H1 (cell line): ENCODE measurements around the gene PKP1.

Experiments used
- BRCA1 ChIP-seq: IDR thresholded peaks from 2 replicates; pipeline ENCODE4 v1.6.1; 2012; ENCODE audit warnings: low read depth, low read length, improper control_type of control experiment
- CBX5 ChIP-seq: fragments of 300-800, 300-1000 bp; sonication (generic); IDR thresholded peaks from 2 replicates; pipeline ENCODE4 v1.7.1; 2016; ENCODE audit warnings: antibody characterized with exemption, low read length, low read depth
- CEBPB ChIP-seq: IDR thresholded peaks from 2 replicates; pipeline ENCODE4 v1.6.1; 2012; ENCODE audit warnings: low read depth, low read length
- CREB1 ChIP-seq: IDR thresholded peaks from 2 replicates; pipeline ENCODE4 v1.6.1; 2012; ENCODE audit warnings: inconsistent platforms
- JUN ChIP-seq: IDR thresholded peaks from 2 replicates; pipeline ENCODE4 v1.6.1; 2011; ENCODE audit warnings: low read depth, mild to moderate bottlenecking, improper control_type of control experiment, low read length
- MAX ChIP-seq: IDR thresholded peaks from 2 replicates; pipeline ENCODE4 v1.6.1; 2012; ENCODE audit warnings: inconsistent platforms
- PHF8 ChIP-seq: fragments of 200-600 bp; sonication (generic); conservative IDR thresholded peaks from 2 replicates; pipeline ENCODE4 v1.7.1; 2012; ENCODE audit warnings: low read depth, mild to moderate bottlenecking, inconsistent platforms, low read length, moderate library complexity
- POLR2A ChIP-seq, 2 experiments: IDR thresholded peaks; 1 replicate in 1 of 2; 2 replicates in 1 of 2; pipeline ENCODE4 v1.6.1; 2011; ENCODE audit warnings: low read depth in 2 of 2, low read length in 2 of 2, mild to moderate bottlenecking in 2 of 2; ENCODE audit errors: control extremely low read depth in 1 of 2
- POLR2AphosphoS5 ChIP-seq: IDR thresholded peaks from 2 replicates; pipeline ENCODE4 v1.6.1; 2011; ENCODE audit warnings: low read depth, low read length
- RFX5 ChIP-seq: IDR thresholded peaks from 2 replicates; pipeline ENCODE4 v1.6.1; 2011; ENCODE audit warnings: low read depth, low read length, improper control_type of control experiment, borderline replicate concordance
- SP4 ChIP-seq: IDR thresholded peaks from 2 replicates; pipeline ENCODE4 v1.6.1; 2012; ENCODE audit warnings: low read length, inconsistent platforms
- TAF1 ChIP-seq: IDR thresholded peaks from 2 replicates; pipeline ENCODE4 v1.6.1; 2011; ENCODE audit warnings: mild to moderate bottlenecking, low read depth, low read length
- ZNF274 ChIP-seq: IDR thresholded peaks from 2 replicates; pipeline ENCODE4 v1.7.0; 2012; ENCODE audit warnings: low read length, borderline replicate concordance; ENCODE audit errors: extremely low read depth
- TF ChIP-seq, protein P1 (sequence below), 3 experiments: IDR thresholded peaks; 1 replicate in 2 of 3; 2 replicates in 1 of 3; pipeline versions ENCODE4 v1.5.1 to v1.6.1; 2011; ENCODE audit warnings: low read length in 3 of 3, mild to moderate bottlenecking in 3 of 3, inconsistent platforms in 2 of 3, low read depth in 1 of 3, moderate library complexity in 1 of 3; ENCODE audit not compliant: insufficient read depth in 1 of 3; ENCODE audit errors: control extremely low read depth in 1 of 3

DNA sequence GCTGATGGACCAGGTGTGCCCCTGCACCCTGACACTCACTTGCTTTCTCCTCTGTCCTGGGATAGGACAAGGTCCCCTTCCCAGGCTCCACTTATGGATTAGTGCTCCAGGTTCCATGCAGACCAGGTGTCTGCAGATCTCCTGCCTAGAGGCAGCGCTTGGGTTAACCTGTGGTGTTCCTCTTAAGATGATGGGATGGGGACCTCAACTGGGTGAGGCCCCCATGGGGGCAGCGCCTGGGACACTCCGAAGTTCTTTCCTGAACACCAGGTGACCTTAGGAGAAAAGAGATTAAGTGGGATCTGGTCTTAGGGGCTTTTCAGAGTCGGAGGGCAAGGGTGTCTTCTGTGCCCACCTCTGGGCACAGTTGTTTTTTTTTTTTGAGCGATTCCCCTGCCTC lies 72.9 kb downstream of the PKP1 start:
- TF ChIP-seq, protein P1, sequence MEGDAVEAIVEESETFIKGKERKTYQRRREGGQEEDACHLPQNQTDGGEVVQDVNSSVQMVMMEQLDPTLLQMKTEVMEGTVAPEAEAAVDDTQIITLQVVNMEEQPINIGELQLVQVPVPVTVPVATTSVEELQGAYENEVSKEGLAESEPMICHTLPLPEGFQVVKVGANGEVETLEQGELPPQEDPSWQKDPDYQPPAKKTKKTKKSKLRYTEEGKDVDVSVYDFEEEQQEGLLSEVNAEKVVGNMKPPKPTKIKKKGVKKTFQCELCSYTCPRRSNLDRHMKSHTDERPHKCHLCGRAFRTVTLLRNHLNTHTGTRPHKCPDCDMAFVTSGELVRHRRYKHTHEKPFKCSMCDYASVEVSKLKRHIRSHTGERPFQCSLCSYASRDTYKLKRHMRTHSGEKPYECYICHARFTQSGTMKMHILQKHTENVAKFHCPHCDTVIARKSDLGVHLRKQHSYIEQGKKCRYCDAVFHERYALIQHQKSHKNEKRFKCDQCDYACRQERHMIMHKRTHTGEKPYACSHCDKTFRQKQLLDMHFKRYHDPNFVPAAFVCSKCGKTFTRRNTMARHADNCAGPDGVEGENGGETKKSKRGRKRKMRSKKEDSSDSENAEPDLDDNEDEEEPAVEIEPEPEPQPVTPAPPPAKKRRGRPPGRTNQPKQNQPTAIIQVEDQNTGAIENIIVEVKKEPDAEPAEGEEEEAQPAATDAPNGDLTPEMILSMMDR (IDR thresholded peaks at IDR 0.05; ENCODE audit: control extremely low read depth in 1 of 3, insufficient read depth in 1 of 3, low read depth in 1 of 3, low read length in 3 of 3) = no peak
- no peak for TF ChIP-seq CEBPB
- TF ChIP-seq CREB1 = no peak
- no peak for TF ChIP-seq TAF1
- no peak for TF ChIP-seq SP4
- no peak for TF ChIP-seq RFX5
- TF ChIP-seq JUN = no peak
- no peak for TF ChIP-seq BRCA1
- TF ChIP-seq PHF8 = no peak
- TF ChIP-seq POLR2AphosphoS5 = no peak
- TF ChIP-seq POLR2A (IDR thresholded peaks at IDR 0.05; ENCODE audit: control extremely low read depth in 1 of 2, low read depth in 2 of 2, low read length in 2 of 2) = no peak
- TF ChIP-seq MAX = no peak
- TF ChIP-seq CBX5 = no peak
- no peak for TF ChIP-seq ZNF274
